Left kidney (tissue), 2 donors: ENCODE data around the gene SCAF11. TPM values are rescaled to one million over a fixed set of nuclear protein-coding genes. Genes with fewer than 3 reads are reported as not detected.

ENCODE experiments used
- DNase-seq: peaks from one replicate; pipeline ENCODE4 v3.0.0-alpha.2; 2013
- polyA plus RNA-seq: library from polyadenylated mRNA; unstranded; fragments of 120-200 nt; gene quantifications from one replicate; pipeline ENCODE4 v1.2.1, GENCODE V29; 2013; ENCODE audit not compliant: insufficient read length

Gene SCAF11
- polyA plus RNA-seq, 1 donor, result 142 TPM

GRCh38 chr12:45930369-45930768, 60.0 kb downstream of the SCAF11 start:
- DNase-seq, result no peak

DNA sequence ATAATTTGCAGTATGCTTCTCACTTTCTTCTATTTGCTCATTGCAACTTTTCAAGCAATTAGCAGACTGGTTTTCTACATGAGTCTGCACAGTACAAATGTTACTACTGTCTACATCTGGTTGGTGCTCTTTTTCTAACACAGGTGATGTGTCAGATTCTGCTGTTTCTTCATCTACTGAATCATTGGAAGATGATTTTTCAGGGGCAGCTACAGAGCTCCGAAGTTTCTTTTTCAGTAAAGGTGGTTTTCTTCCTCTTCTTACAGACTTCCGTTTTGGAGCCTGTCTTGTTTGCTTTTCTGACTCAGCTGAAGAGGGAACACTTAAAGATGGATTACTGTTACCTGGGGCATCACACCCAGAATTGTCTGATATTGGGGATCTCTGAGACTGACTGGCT, 62.1 kb downstream of the SCAF11 start:
- DNase-seq, result no peak

GRCh38 chr12:45918818-45919217, 71.6 kb downstream of the SCAF11 start:
- DNase-seq, result no peak

- no peak for DNase-seq
Measured at GRCh38 chr12:45915405-45915804, 75.0 kb downstream of the SCAF11 start.

GRCh38 chr12:45914090-45914489, 76.3 kb downstream of the SCAF11 start:
- DNase-seq, result no peak

DNA sequence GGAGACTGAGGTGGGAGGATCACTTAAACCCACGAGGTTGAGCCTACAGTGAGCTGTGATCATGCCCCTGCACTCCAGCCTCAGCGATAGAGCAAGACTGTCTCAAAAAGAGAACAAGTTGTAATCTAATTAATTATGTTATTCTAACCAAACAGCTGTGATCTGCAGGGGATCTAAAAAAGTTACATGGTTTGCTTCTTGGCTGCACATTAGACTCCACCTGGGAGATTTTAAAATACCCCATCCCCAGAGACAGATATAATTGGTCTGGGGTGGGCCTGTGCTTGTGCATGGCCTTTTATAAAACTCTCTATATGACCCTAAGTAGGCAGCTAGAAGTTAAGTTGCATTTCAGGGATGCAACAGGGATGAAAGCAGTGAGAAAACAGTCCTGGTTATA, 76.7 kb downstream of the SCAF11 start:
- no peak for DNase-seq

GRCh38 chr12:45912774-45913173, 77.6 kb downstream of the SCAF11 start:
- no peak for DNase-seq

GRCh38 chr12:45909041-45909713, 81.2 kb downstream of the SCAF11 start:
- DNase-seq, result no peak

DNA sequence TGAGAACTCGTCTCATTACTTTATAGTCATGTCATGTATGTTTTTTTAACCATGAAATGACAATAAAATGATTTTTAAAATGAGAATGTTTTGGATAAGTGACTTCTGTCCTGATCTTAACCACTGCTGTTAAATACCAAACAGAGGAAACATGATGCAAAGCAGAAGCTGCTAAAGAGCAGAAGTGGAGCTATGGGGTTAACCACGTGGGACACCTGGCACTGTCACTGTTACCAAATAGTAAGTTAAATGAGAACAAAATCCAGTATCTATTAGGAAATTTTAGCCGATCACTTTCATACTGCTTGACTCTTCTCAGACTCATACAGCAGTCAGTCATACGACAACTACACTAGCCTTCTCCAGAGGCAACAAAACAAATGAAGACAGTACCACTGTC, 82.4 kb downstream of the SCAF11 start:
- no peak for DNase-seq

DNA sequence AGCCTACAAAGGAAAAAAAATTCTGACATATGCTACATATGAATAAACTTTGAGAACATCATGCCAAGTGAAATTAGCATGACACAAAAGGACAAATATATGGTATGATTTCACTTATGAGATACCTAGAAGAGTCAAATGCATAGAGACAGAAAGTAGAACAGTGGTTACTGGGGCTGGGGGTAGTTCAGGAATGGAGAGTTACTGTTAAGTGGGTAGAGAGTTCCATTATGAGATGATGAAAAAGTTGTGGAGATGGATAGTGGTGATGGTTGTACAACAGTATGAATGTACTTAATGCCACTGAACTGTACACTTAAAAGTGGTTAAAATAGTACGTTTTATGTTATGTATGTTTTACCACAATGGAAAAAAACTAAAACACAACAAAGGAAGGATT, 92.3 kb downstream of the SCAF11 start:
- DNase-seq, result no peak

- no peak for DNase-seq
Measured at GRCh38 chr12:45895961-45896360, 94.4 kb downstream of the SCAF11 start.

- no peak for DNase-seq
Measured at GRCh38 chr12:45893240-45893639, 97.1 kb downstream of the SCAF11 start.

DNA sequence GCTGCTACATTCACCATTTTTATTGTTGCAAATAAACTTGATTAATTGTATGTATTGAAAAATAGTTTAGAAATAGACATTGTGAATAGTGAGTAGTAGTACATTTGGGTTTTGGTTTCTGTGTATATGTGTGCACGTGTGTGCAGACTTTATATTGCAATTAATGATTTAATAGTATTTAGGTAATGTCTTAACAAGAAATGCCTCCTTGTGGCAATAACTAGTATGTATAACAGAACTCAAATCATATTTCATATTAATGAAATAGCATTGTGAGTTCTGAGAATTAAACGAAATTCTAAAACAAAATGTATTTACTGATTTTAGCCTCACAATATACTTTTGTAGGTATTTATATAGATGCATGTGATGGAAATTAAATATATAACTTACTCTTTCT, 100.1 kb downstream of the SCAF11 start:
- DNase-seq, result no peak

GRCh38 chr12:45887544-45887943, 102.8 kb downstream of the SCAF11 start:
- DNase-seq, result no peak

DNA sequence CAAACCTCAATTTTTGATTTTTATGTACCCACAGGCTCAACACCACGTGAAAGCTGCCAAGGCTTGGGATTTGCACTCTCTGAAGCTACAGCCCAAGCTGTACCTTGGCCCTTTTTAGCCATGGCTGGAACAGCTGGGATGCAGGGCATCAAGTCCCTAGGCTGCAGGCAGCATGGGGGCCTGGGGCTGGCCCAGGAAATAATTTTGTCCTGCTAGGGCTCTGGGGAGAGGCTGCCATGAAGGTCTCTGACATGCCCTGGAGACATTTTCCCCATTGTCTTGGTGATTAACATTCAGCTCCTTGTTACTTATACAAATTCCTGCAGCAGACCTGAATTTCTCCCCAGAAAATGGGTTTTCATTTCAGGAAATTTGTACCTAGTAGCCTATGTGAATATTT, 103.7 kb downstream of the SCAF11 start:
- no peak for DNase-seq

DNA sequence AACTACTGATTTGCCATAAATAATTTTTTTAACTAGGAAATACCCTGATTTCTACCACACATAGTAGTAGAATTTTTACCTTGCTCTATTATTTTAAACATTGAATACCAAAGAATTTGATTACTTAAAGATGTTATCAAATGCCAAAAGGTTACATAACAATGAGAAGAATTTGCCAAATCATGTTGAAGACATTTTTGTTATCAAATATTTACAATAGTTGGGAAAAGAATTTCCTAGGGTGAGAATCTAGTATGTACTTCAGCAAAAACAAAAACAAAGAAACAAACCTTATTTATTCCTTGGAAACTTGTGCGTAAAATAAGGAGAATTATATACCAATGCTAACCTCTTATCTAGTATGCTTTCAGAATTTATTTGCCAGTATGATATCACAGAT, 107.2 kb downstream of the SCAF11 start:
- no peak for DNase-seq

DNA sequence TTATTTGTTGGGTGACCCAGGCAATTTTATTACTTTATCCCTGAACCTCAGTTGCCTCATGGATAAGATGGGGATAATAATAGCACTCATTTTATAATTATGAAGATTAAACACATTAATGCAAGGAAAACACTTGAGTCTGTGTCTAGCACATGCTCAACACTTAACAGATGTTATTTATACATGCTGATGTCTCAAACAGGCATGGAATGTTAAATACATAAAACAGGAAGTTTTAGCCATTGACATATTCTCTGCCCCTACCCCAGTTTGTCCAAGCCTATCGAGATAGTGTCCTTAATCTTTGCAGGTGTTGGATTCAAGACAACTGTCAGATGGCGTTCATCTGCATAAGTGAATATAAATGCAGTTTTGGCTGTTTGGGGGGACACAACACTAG, 109.8 kb downstream of the SCAF11 start:
- DNase-seq, result no peak

DNA sequence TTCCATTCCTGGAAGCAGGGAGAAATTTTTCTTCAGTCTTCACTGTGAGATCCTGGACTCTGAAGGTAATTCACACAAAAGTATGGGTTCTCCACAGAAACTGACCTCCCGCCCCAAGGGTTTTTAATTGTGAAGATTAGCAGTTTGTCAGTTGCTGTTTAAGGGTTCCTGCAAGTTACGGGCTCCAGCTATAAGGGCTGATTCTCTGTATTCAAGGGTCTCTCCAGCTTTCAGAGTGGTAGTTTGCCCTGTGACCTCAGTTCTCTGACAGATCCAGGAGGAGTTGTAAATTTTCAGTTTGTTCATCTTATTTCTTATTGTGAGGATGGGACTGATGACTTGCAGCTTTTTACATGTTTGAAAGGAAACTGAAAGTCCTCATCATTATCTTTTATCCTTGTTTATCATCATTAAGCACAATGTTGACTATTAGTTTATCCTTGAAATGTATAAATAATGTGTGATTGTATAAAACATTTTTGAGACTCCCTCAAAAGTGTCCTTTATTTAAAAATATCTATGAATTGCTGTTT, 110.9 kb downstream of the SCAF11 start:
- no peak for DNase-seq

- DNase-seq, result no peak
Measured at GRCh38 chr12:45878630-45879255, 111.6 kb downstream of the SCAF11 start.

DNA sequence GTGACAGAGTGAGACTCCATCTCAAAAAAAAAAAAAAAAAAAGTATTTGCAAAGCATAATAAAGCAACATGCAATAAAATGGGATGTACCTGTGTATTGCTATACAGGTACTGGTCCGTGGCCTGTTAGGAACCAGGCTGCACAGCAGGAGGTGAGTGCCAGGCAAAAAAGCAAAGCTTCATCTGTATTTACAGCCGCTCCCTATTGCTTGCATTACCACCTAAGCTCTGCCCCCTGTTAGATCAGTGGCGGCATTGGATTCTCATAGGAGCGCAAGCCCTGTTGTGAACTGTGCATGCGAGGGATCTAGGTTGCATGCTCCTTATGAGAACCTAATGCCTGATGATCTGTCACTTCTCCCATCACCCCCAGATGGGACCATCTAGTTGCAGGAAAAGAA, 113.3 kb downstream of the SCAF11 start:
- DNase-seq, result no peak

- no peak for DNase-seq
Measured at GRCh38 chr12:45872446-45872845, 117.9 kb downstream of the SCAF11 start.
